ENCODE results near the gene CCDC122. TPM values are rescaled to one million over a fixed set of nuclear protein-coding genes. Genes with fewer than 3 reads are reported as not detected.
A peak's percentile ranks its signal among the peaks of the same experiment; 100 is the strongest.

The CCDC122 gene
- total and polyA plus RNA-seq, 11 donors = 1.4 to 10.0 (median 4.9) TPM

- TF ChIP-seq POLR2A (IDR thresholded peaks at IDR 0.05) = no peak
- TF ChIP-seq CTCF (IDR thresholded peaks at IDR 0.05) = no peak
- peaks cover 0 to 35% (median 0%) of the 10 kb centered on the region in 9 donors for H3K27me3 ChIP-seq
- WGBS, 4 donors = 19 to 28% (median 21%) methylated on average over 9 of the region's 9 CpGs
- DNase-seq (no peak), ATAC-seq (no peak)
- intact Hi-C loops (cut with DNase I) = loop anchor here in 7 of 10 donors (2.0 to 10.0 kb wide), 12 partner anchors 100 to 700 kb away; no protein-coding TSS in a partner anchor
- peak overlapping the region in 11 of 12 donors; percentile 66 to 88 (median 83) for H3K27ac ChIP-seq
- peaks cover 0 to 38% (median 9%) of the 10 kb centered on the region in 12 donors for H3K4me1 ChIP-seq
- peak overlapping the region; percentile 39 to 86 (median 70) for H3K4me3 ChIP-seq
- no peaks in the 10 kb centered on the region for H3K36me3 ChIP-seq
- no peaks in the 10 kb centered on the region for H3K9me3 ChIP-seq
Measured at GRCh38 chr13:43787518-43787891, 92.0 kb downstream of the CCDC122 start.

GRCh38 chr13:43786766-43787517, 92.6 kb downstream of the CCDC122 start, which contains the start of gene ENOX1:
Gene ENOX1 (minus strand): TSS chr13:43786972.
- Histone ChIP-seq H3K9me3 (no peaks in the 10 kb centered on the region), H3K27ac (peak within 1 kb of the TSS; percentile 35 to 88 (median 82)), H3K27me3 (peaks cover 0 to 35% (median 0%) of the 10 kb centered on the region in 9 donors), H3K4me3 (peak within 1 kb of the TSS; percentile 39 to 86 (median 70)), H3K36me3 (no peaks in the 10 kb centered on the region), H3K4me1 (peaks cover 0 to 38% (median 9%) of the 10 kb centered on the region in 12 donors)
- TF ChIP-seq CTCF (IDR thresholded peaks at IDR 0.05) (peak in 10 of 12 donors; percentile 5 to 49 (median 34)), POLR2A (IDR thresholded peaks at IDR 0.05) (no peak)
- intact Hi-C loops (cut with DNase I) = loop anchor here in 7 of 10 donors (2.0 to 10.0 kb wide), 12 partner anchors 100 to 700 kb away; no protein-coding TSS in a partner anchor
- ATAC-seq (peak; percentile 57 to 85 (median 84)), DNase-seq (peak; percentile 68 to 87 (median 81))
- 0 to 1% (median 0%) methylated on average over 28 to 93 of the region's 93 CpGs for WGBS, 4 donors

- Histone ChIP-seq H3K36me3 (no peaks in the 10 kb centered on the region), H3K27me3 (peaks cover 0 to 35% (median 0%) of the 10 kb centered on the region in 9 donors), H3K4me3 (peak overlapping the region; percentile 39 to 86 (median 70)), H3K9me3 (no peaks in the 10 kb centered on the region), H3K27ac (peak overlapping the region; percentile 35 to 88 (median 82)), H3K4me1 (peaks cover 0 to 38% (median 9%) of the 10 kb centered on the region in 12 donors)
- DNase-seq (no peak), ATAC-seq (no peak)
- 0 to 1% (median 0%) methylated on average over 10 to 28 of the region's 28 CpGs for WGBS, 4 donors
- intact Hi-C loops (cut with DNase I) = loop anchor here in 7 of 10 donors (2.0 to 10.0 kb wide), 12 partner anchors 99 to 699 kb away; no protein-coding TSS in a partner anchor
- no peak for TF ChIP-seq POLR2A (IDR thresholded peaks at IDR 0.05)
- TF ChIP-seq CTCF (IDR thresholded peaks at IDR 0.05) = no peak
Measured at GRCh38 chr13:43786472-43786765, 93.1 kb downstream of the CCDC122 start.

Other genes starting within 250 kb of the CCDC122 start
- gene ENOX1, start 92.8 kb downstream of the CCDC122 start, total RNA-seq = 10 to 100 TPM in 1 of 9 donors, 1 to 10 TPM in 8; 3.7 to 10.1 (median 5.5) TPM
- gene ENOX1, start 92.8 kb downstream of the CCDC122 start, polyA plus RNA-seq = 1 to 10 TPM; 2.0 to 2.9 TPM
- gene LACC1, start 164 bp upstream of the CCDC122 start, total RNA-seq = 10 to 100 TPM in 2 of 9 donors, 1 to 10 TPM in 7; 2.7 to 17.8 (median 4.3) TPM
- gene LACC1, start 164 bp upstream of the CCDC122 start, polyA plus RNA-seq = 1 to 10 TPM; 3.0 to 7.8 TPM